Measurements from ENCODE around the gene ZC3H12A. TPM values are rescaled to one million over a fixed set of nuclear protein-coding genes. Genes with fewer than 3 reads are reported as not detected.
A peak's percentile ranks its signal among the peaks of the same experiment; 100 is the strongest.

Gene ZC3H12A
- total and polyA plus RNA-seq, 4 donors = 2.1 to 10.9 (median 3.0) TPM

DNA sequence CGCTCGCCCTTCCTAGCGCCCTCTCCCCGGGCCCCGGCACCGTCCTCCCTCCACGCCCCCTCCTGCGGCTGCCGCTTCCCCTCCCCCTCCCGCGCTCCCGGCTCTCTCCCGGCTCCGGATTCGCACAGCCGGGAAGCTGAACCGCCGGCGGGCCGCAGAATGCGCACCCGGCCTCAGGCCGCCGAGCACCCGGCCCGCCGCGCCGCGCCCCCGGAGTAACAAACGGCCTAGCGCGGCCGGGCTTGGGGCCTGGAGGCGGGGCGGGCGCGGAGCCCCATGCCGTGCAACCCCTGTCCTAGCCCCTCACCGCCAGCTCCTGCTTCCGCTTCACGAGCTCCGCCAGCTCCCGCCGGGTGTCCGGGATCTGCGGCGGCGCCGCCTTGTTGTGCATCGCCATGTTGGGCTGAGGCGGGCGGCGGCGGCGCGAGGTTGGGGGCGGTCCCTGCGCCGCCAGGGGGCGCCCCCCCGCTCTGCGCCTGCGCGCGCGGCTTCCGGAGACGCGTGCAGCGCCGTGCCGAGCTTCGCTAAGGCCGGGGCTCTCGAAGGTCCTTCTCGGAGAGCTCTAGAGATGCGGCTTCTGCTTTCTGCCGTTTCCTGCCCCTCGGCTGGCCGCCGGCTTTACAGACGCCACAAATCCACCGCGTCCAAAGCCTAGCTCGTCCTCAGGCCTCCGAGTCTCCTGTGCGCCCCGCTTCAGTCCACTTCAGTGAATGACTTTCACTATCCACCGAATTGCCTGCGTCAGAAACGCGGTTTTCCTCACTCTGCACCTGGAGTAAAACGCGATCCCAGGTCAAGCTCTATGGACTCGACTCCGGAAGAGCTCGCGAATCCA is 40.2 kb downstream of the ZC3H12A start, which contains the start of gene MEAF6:
Gene MEAF6 (minus strand): TSS at position 417 of the 835 bp plus-strand sequence. CDS start 20 bp downstream, at position 397.
- WGBS = under 1% methylated on average over 100 of the region's 100 CpGs
- DNase-seq (ENCODE audit: low spot score) = peak; percentile 88
- Histone ChIP-seq H3K9me3 (ENCODE audit: control insufficient read depth in 4 of 4, low read length in 3 of 4) (no peaks in the 10 kb centered on the region), H3K4me3 (ENCODE audit: low read depth in 1 of 3, low read length in 3 of 3) (peak within 1 kb of the TSS; percentile 86 to 99 (median 89)), H3K27ac (ENCODE audit: low read depth in 1 of 2, low read length in 2 of 2) (peak within 1 kb of the TSS; percentile 99), H3K36me3 (ENCODE audit: control insufficient read depth in 4 of 4, insufficient read depth in 3 of 4, low read depth in 1 of 4, low read length in 3 of 4) (peaks cover 2 to 8% (median 8%) of the 10 kb centered on the region in 4 donors), H3K4me1 (ENCODE audit: control insufficient read depth in 4 of 4, insufficient read depth in 4 of 4, low read length in 3 of 4) (peaks cover 3 to 15% (median 5%) of the 10 kb centered on the region in 4 donors), H3K9ac (ENCODE audit: low read depth in 1 of 2, low read length in 2 of 2) (peak within 1 kb of the TSS; percentile 99 to 100), H3K27me3 (ENCODE audit: control insufficient read depth in 4 of 4, insufficient read depth in 4 of 4, low read length in 3 of 4) (no peaks in the 10 kb centered on the region)
- TF ChIP-seq, protein P1, sequence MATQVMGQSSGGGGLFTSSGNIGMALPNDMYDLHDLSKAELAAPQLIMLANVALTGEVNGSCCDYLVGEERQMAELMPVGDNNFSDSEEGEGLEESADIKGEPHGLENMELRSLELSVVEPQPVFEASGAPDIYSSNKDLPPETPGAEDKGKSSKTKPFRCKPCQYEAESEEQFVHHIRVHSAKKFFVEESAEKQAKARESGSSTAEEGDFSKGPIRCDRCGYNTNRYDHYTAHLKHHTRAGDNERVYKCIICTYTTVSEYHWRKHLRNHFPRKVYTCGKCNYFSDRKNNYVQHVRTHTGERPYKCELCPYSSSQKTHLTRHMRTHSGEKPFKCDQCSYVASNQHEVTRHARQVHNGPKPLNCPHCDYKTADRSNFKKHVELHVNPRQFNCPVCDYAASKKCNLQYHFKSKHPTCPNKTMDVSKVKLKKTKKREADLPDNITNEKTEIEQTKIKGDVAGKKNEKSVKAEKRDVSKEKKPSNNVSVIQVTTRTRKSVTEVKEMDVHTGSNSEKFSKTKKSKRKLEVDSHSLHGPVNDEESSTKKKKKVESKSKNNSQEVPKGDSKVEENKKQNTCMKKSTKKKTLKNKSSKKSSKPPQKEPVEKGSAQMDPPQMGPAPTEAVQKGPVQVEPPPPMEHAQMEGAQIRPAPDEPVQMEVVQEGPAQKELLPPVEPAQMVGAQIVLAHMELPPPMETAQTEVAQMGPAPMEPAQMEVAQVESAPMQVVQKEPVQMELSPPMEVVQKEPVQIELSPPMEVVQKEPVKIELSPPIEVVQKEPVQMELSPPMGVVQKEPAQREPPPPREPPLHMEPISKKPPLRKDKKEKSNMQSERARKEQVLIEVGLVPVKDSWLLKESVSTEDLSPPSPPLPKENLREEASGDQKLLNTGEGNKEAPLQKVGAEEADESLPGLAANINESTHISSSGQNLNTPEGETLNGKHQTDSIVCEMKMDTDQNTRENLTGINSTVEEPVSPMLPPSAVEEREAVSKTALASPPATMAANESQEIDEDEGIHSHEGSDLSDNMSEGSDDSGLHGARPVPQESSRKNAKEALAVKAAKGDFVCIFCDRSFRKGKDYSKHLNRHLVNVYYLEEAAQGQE (IDR thresholded peaks at IDR 0.05) = peak; percentile 45
- TF ChIP-seq SP1 (IDR thresholded peaks at IDR 0.05) (peak; percentile 77), NR2F2 (IDR thresholded peaks at IDR 0.05) (no peak), RAD21 (IDR thresholded peaks at IDR 0.05) (peak in 1 of 2 donors; percentile 14), JUND (IDR thresholded peaks at IDR 0.05) (no peak), GABPA (IDR thresholded peaks at IDR 0.05 in 1 of 2, conservative IDR thresholded peaks at IDR 0.05 in 1 of 2) (peak in 1 of 2 donors; percentile 21), YY1 (IDR thresholded peaks at IDR 0.05) (peak; percentile 80), HNF4A (conservative IDR thresholded peaks at IDR 0.05) (peak; percentile 66 to 87), HNF4G (IDR thresholded peaks at IDR 0.05) (no peak), TAF1 (conservative IDR thresholded peaks at IDR 0.05) (peak; percentile 72), RXRA (IDR thresholded peaks at IDR 0.05) (peak; percentile 10 to 36)
- TF ChIP-seq, protein P2, sequence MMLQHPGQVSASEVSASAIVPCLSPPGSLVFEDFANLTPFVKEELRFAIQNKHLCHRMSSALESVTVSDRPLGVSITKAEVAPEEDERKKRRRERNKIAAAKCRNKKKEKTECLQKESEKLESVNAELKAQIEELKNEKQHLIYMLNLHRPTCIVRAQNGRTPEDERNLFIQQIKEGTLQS (IDR thresholded peaks at IDR 0.05) = no peak
- TF ChIP-seq, protein P3, sequence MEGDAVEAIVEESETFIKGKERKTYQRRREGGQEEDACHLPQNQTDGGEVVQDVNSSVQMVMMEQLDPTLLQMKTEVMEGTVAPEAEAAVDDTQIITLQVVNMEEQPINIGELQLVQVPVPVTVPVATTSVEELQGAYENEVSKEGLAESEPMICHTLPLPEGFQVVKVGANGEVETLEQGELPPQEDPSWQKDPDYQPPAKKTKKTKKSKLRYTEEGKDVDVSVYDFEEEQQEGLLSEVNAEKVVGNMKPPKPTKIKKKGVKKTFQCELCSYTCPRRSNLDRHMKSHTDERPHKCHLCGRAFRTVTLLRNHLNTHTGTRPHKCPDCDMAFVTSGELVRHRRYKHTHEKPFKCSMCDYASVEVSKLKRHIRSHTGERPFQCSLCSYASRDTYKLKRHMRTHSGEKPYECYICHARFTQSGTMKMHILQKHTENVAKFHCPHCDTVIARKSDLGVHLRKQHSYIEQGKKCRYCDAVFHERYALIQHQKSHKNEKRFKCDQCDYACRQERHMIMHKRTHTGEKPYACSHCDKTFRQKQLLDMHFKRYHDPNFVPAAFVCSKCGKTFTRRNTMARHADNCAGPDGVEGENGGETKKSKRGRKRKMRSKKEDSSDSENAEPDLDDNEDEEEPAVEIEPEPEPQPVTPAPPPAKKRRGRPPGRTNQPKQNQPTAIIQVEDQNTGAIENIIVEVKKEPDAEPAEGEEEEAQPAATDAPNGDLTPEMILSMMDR (IDR thresholded peaks at IDR 0.05; ENCODE audit: low read depth, low read length, missing input control) = peak; percentile 54
- TF ChIP-seq, protein P4, sequence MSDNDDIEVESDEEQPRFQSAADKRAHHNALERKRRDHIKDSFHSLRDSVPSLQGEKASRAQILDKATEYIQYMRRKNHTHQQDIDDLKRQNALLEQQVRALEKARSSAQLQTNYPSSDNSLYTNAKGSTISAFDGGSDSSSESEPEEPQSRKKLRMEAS (IDR thresholded peaks at IDR 0.05) = no peak
- TF ChIP-seq, protein P5, sequence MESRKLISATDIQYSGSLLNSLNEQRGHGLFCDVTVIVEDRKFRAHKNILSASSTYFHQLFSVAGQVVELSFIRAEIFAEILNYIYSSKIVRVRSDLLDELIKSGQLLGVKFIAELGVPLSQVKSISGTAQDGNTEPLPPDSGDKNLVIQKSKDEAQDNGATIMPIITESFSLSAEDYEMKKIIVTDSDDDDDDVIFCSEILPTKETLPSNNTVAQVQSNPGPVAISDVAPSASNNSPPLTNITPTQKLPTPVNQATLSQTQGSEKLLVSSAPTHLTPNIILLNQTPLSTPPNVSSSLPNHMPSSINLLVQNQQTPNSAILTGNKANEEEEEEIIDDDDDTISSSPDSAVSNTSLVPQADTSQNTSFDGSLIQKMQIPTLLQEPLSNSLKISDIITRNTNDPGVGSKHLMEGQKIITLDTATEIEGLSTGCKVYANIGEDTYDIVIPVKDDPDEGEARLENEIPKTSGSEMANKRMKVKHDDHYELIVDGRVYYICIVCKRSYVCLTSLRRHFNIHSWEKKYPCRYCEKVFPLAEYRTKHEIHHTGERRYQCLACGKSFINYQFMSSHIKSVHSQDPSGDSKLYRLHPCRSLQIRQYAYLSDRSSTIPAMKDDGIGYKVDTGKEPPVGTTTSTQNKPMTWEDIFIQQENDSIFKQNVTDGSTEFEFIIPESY (IDR thresholded peaks at IDR 0.05) = no peak
